Subcutaneous abdominal adipose tissue (tissue), 5 donors: ENCODE results near the gene DYSF.
A peak's percentile ranks its signal among the peaks of the same experiment; 100 is the strongest.

ENCODE experiments used
- H3K27ac ChIP-seq: one replicate; pipeline ENCODE4 v1.7.0; 2013; ENCODE audit warnings: low read depth, mild to moderate bottlenecking, inconsistent platforms, low read length, moderate library complexity
- H3K27me3 ChIP-seq, 5 donors: one replicate each; pipeline ENCODE4 v1.7.0; 2013; ENCODE audit warnings: low read length in 5 of 5, inconsistent platforms in 1 of 5; ENCODE audit not compliant: control insufficient read depth in 5 of 5, insufficient read depth in 4 of 5
- H3K36me3 ChIP-seq, 5 donors: one replicate each; pipeline ENCODE4 v1.7.0; 2013; ENCODE audit warnings: low read length in 5 of 5; ENCODE audit not compliant: control insufficient read depth in 5 of 5, insufficient read depth in 5 of 5
- H3K4me1 ChIP-seq, 5 donors: one replicate each; pipeline ENCODE4 v1.7.0; 2013; ENCODE audit warnings: low read length in 5 of 5, mild to moderate bottlenecking in 3 of 5, moderate library complexity in 1 of 5; ENCODE audit not compliant: control insufficient read depth in 5 of 5, insufficient read depth in 5 of 5
- H3K4me3 ChIP-seq, 5 donors: one replicate each; pipeline ENCODE4 v1.7.0; 2013; ENCODE audit warnings: low read length in 5 of 5, low read depth in 1 of 5
- H3K9ac ChIP-seq, 5 donors: one replicate each; pipeline ENCODE4 v1.7.0; 2013; ENCODE audit warnings: low read length in 5 of 5, mild to moderate bottlenecking in 4 of 5, moderate library complexity in 3 of 5
- H3K9me3 ChIP-seq, 5 donors: one replicate each; pipeline ENCODE4 v1.7.0; 2013; ENCODE audit warnings: low read length in 5 of 5; ENCODE audit not compliant: control insufficient read depth in 5 of 5
- donor health status: healthy.
- donor health status: healthy.
- donor health status: healthy.
- donor health status: healthy.
- donor health status: healthy.

DYSF gene

DNA sequence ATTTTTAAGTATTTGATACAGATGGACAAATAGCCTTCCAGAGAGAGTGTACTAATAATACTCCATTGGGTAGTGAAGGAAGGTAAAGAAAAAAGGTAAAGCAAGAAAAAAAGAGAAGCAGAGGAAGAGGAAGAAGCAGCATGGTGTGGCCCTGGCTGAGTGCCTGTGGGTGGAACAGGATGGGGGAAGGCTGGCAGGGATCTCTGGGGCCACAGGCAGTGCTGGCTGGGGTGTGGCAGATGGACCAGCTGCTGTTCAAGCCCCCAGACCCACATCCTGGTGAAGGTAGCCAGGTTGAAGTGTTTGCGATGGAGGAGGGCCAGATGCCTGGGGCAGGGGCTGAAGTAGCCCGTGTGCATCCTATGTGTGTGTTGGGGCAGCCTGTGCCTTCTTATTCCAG, 79.0 kb downstream of the DYSF start:
- no peak overlapping the region for H3K9ac ChIP-seq
- no peak overlapping the region for H3K27ac ChIP-seq
- H3K36me3 ChIP-seq, result peaks cover 0 to 31% (median 18%) of the 10 kb centered on the region in 5 donors
- H3K4me1 ChIP-seq, result no peaks in the 10 kb centered on the region
- H3K4me3 ChIP-seq, result no peak overlapping the region
- H3K9me3 ChIP-seq, result no peaks in the 10 kb centered on the region
- H3K27me3 ChIP-seq, result peaks cover 0 to 2% (median 0%) of the 10 kb centered on the region in 5 donors

DNA sequence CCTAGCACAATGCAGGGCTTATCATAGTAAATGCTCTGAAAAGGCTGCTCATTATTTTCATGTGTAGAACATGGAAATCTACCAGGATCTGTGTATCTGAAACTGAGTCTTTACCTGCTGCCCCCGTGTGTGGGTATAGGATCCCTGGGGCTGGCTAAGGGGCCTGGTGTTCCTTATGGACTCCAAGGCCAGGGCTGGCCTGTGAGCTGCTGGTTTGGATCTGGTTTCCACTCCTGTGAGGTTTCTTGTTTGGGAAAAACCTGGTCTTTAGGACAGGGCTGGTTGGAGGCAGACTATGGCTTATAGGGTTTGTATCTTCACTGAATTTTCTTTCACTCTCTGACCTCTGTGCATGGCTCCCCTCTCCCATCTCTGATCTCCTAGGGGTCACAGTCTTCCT, 80.8 kb downstream of the DYSF start:
- no peak overlapping the region for H3K4me3 ChIP-seq
- peaks cover 0 to 7% (median 0%) of the 10 kb centered on the region in 5 donors for H3K4me1 ChIP-seq
- no peak overlapping the region for H3K27ac ChIP-seq
- no peaks in the 10 kb centered on the region for H3K9me3 ChIP-seq
- H3K36me3 ChIP-seq, result peaks cover 0 to 21% (median 11%) of the 10 kb centered on the region in 5 donors
- no peak overlapping the region for H3K9ac ChIP-seq
- peaks cover 0 to 2% (median 0%) of the 10 kb centered on the region in 5 donors for H3K27me3 ChIP-seq

DNA sequence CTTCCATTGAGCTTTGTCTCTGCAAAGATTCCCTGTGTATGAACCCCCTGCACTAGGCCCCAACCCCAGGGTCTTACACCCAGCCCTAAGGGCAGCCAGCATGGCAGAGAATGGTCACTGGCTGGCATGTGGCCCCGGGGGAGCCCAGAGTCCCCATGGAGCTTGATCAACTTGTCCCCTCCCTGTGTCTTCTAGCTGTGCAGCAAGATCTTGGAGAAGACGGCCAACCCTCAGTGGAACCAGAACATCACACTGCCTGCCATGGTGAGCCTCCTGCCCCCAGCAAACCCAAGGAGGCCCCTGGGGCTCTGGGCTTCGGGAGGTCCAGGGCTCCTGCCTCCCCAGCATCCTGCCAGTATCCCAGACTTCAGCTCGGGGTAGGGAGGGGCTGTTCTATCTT, 81.5 kb downstream of the DYSF start:
- no peak overlapping the region for H3K9ac ChIP-seq
- peaks cover 0 to 2% (median 0%) of the 10 kb centered on the region in 5 donors for H3K27me3 ChIP-seq
- H3K9me3 ChIP-seq, result no peaks in the 10 kb centered on the region
- no peak overlapping the region for H3K27ac ChIP-seq
- H3K36me3 ChIP-seq, result peaks cover 0 to 21% (median 11%) of the 10 kb centered on the region in 5 donors
- peaks cover 0 to 7% (median 0%) of the 10 kb centered on the region in 5 donors for H3K4me1 ChIP-seq
- no peak overlapping the region for H3K4me3 ChIP-seq

DNA sequence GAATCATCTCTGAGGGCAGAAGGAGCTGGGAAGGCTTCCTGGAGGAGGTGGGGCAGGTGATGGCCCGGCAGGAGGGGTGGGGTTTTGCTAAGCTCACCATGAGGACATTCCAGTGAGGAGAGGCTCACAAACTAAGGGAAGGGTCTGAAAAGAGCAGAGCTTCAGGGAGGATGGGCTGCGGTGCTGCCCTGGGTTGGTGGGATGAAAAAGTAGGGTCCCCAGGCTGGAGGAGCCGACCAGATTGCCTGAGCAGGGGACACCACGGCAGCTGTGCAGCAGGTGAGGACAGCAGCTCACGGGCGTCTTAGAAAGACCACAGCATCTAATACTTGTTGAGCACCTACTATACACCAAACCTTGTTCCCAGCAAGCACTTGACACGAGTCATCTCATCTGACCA, 82.2 kb downstream of the DYSF start:
- Histone ChIP-seq H3K36me3 (peaks cover 0 to 19% (median 11%) of the 10 kb centered on the region in 5 donors), H3K9ac (no peak overlapping the region), H3K4me1 (peaks cover 0 to 7% (median 0%) of the 10 kb centered on the region in 5 donors), H3K9me3 (no peaks in the 10 kb centered on the region), H3K27me3 (no peaks in the 10 kb centered on the region), H3K4me3 (no peak overlapping the region), H3K27ac (no peak overlapping the region)

DNA sequence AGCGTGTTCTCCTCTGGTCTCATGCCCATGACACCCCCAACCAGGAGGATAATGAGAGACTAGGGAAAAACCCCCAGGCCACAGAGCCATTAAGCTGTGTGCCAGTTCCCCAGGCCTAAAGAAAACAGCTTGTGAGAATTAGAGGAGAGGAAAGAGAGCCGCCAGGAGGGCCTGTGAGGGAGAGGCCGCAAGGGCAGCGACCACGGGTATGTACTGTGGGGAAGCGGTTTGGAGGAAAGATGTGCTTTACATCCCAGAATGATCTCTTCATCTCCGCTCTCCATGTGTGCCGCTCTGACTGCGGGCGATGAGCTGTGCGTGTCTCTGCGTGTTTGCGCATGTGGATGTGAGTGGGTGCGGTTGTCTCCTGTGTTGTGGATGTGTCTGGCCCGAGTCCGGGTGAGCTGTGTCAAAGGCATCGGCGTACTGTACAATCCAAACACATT, 82.9 kb downstream of the DYSF start:
- H3K36me3 ChIP-seq, result peaks cover 0 to 19% (median 11%) of the 10 kb centered on the region in 5 donors
- no peak overlapping the region for H3K4me3 ChIP-seq
- H3K27ac ChIP-seq, result no peak overlapping the region
- H3K9ac ChIP-seq, result no peak overlapping the region
- H3K27me3 ChIP-seq, result no peaks in the 10 kb centered on the region
- H3K4me1 ChIP-seq, result peaks cover 0 to 7% (median 0%) of the 10 kb centered on the region in 5 donors
- no peaks in the 10 kb centered on the region for H3K9me3 ChIP-seq

DNA sequence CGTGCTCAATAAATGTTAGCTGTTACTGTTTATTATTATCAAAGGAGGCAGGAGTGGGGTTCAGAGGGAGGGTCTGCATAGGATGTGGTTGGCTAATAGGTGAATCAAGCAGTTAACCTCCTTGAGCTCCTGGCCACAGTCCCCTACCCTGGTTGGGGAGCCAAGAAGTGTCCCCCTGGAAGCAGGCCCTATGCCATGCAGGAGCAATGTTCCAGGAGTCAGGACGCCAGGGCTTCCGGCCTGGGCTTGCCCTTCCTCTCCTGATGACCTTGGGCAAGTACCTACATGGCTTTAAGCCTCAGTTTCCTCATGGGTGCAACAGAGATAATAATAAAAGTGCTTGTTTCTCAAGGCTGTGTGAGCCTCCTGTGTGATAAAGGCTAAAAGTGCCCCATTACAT, 84.9 kb downstream of the DYSF start:
- Histone ChIP-seq H3K4me3 (no peak overlapping the region), H3K27me3 (no peaks in the 10 kb centered on the region), H3K4me1 (peaks cover 0 to 7% (median 0%) of the 10 kb centered on the region in 5 donors), H3K27ac (no peak overlapping the region), H3K9me3 (no peaks in the 10 kb centered on the region), H3K9ac (no peak overlapping the region), H3K36me3 (peaks cover 0 to 19% (median 11%) of the 10 kb centered on the region in 5 donors)

DNA sequence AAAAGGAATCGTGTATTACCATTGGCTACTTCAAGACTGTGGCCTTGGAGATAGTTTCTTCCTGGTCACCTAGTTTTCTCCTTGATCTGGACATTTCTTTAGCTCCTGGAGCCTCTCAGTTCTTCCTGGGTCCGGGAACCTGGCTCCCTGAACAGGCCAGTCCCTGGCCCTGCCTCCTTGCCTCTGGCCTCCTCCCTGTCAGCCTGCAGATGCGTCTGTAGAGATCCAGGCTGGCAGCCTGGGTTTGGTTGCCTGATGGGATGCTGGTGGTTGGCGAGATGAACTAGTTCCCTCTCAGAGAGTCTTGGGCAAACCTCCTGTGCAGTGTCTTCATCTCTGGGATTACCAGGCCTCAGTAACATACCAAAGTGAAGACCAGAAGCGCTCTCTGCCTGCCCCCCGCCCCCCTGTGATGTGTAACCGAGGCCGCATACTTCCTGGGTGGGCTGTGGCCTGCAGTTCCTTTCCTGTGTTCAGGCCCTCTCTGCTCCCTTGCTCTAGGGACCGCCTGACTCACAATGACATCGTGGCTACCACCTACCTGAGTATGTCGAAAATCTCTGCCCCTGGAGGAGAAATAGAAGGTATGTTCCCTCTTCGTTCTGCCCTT, 85.4 kb downstream of the DYSF start:
- Histone ChIP-seq H3K27ac (no peak overlapping the region), H3K36me3 (peaks cover 0 to 19% (median 11%) of the 10 kb centered on the region in 5 donors)

DNA sequence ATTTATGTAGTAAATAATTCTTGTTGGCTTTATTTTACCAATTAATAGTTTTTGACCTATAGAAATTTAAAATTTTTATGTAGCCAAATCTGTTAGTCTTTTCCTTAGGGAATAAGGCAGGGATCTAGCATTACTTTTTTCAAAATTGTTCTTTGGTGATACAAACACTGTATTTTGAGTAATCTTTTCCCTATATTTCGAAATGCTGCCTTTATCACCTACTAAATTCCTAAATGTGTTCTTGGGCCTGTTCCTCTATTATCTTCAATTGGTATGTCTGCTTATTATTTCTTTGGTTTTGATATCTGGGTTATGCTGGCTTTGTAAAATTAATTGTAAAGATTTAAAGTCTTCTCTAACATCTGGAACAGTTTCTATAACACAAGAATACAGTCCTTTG, 87.5 kb downstream of the DYSF start:
- Histone ChIP-seq H3K36me3 (peaks cover 0 to 6% (median 3%) of the 10 kb centered on the region in 5 donors), H3K27ac (no peak overlapping the region), H3K4me3 (no peak overlapping the region)

More for the DNA sequence above, 85.4 kb downstream of the DYSF start:
- H3K9me3 ChIP-seq, result no peaks in the 10 kb centered on the region
- H3K4me1 ChIP-seq, result peaks cover 0 to 7% (median 0%) of the 10 kb centered on the region in 5 donors
- no peak overlapping the region for H3K4me3 ChIP-seq
- H3K27me3 ChIP-seq, result no peaks in the 10 kb centered on the region
- no peak overlapping the region for H3K9ac ChIP-seq

DNA sequence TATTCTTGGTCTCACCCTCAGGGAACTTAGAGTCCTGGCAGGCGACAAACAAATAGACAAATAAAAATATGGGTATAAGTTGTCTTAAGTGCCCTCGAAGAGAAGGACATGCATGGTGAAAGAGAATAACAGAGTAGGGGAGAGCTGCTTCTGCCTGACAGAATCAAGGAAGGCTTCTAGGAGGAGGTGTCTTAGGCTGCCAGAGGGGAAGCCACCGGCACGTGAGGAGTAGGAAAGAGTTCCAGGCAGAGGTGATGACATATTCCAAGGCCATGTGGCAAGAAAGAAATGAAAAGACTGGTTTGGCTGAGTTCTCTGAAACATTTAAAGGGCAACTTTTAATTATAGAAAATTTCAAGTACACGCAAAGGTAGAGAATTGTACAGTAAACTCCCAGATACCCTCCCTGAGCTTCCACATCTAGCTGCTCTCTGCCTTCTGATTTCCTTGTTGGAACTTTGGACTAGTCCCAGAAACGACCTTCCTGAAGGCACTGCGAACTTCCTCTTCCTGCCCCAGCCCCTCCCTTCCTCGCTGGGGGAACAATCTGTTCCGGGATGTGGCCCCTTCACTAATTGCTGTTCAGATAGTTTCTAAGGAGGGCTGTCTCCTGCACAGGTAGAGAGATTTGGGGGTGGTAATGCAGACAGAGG, 91.7 kb downstream of the DYSF start:
- H3K9me3 ChIP-seq, result peaks cover 0 to 5% (median 0%) of the 10 kb centered on the region in 5 donors
- H3K4me1 ChIP-seq, result peaks cover 0 to 16% (median 7%) of the 10 kb centered on the region in 5 donors
- H3K27ac ChIP-seq, result peak overlapping the region; percentile 27
- no peaks in the 10 kb centered on the region for H3K36me3 ChIP-seq
- H3K27me3 ChIP-seq, result peaks cover 0 to 5% (median 0%) of the 10 kb centered on the region in 5 donors
- H3K9ac ChIP-seq, result peak overlapping the region in 2 of 5 donors; percentile 21 to 26
- H3K4me3 ChIP-seq, result peak overlapping the region in 4 of 5 donors; percentile 20 to 49 (median 48)

More for the DNA sequence above, 87.5 kb downstream of the DYSF start:
- Histone ChIP-seq H3K4me1 (peaks cover 0 to 18% (median 4%) of the 10 kb centered on the region in 5 donors), H3K9ac (no peak overlapping the region), H3K27me3 (no peaks in the 10 kb centered on the region), H3K9me3 (no peaks in the 10 kb centered on the region)
